Lung microvascular endothelial cell (primary cell): ENCODE data around the gene BRD4. TPM values are rescaled to one million over a fixed set of nuclear protein-coding genes. Genes with fewer than 3 reads are reported as not detected.
A peak's percentile ranks its signal among the peaks of the same experiment; 100 is the strongest.

Experiments
- DNase-seq, 2 donors: peaks; one replicate each; pipeline versions ENCODE4 v3.0.0 to v3.0.0-alpha.2; 2010; ENCODE audit warnings: low read depth in 2 of 2
- total RNA-seq: library from RNA; depleted of rRNA; stranded (reverse); fragments of >200 nt; gene quantifications from 2 replicates; pipeline ENCODE4 v1.2.1, GENCODE V29; 2014

The BRD4 gene
- total RNA-seq, 1 donor from 2014 or later: 9.9 TPM

DNA sequence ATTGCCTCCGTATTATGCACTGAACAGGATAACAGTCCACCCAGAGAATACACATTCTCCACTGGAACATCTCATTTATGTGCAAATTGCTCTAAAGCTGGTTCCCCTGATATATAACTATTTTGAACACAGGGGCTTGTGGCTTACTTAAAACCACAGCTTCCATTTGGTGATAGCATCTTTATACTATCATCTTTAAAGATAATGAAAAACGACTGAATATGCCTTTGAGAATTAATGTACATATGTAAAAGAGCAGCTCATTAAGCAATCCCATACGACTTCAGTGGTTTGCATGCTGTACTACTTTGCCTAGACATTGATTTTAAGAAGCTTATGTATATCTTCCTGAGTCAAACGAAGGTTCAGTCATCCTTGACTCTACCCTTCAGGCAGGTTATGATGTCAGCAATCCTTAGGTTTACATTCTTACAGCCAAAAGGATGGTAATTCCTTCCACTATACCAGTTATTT lies 40.8 kb downstream of the BRD4 start:
- DNase-seq: no peak

GRCh38 chr19:15291089-15291488 lies 41.2 kb downstream of the BRD4 start:
- DNase-seq: no peak

DNA sequence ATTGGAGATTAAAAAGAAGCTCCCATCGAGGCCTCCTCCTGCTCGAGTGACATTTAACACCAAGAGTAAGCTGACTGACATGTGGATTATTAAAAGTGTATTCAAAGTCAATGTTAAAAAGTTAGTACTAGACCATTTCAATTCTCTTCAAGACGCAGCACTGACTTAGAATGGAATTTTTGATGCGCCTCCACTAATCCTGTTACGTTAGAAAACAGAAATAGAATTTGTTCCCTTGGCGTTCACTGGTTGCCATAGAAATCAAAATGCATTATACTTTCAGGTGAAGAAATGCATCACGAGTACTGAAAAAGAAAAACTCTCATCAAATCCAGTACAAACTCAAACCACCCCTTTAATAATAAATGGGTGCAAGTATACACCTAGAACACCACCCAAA lies 42.2 kb downstream of the BRD4 start:
- no peak for DNase-seq

GRCh38 chr19:15289673-15290072 lies 42.7 kb downstream of the BRD4 start:
- DNase-seq: no peak

DNA sequence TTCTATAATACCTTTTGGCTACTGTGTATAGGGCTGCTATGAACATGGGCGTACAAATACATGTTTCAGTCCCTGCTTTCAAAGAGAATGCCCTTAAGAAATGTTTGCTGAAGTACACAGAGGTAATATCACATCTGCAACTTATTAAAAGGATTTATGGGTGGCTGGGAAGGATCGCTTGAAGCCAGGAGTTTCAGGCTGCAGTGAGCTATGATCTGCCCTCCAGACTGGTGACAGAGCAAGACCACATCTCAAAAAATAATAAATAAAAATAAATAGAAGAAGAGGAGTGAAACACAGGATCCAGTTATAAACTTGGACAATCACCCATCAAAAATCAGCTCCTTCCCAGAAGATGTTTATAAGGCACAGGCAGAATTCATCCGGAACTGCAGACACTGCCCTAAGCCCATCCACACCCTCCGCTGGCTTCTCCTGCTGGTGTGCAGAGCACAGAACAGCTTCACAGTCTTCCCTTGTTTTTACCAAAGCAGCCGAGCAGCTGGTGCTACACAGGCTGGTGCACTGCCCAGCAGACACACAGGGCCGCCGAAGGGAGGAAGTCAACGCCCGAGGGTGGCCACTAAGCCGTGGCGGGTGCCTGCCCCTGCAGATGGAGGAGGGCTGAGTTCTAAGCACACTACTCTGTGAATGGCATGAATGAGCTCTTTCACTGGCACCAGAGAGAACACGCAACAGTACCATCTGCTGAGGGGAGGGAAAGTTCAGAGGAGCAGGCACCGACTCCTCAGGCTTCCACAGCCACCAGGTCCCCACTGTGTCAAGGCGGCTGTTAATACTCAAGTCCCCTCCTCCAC lies 44.0 kb downstream of the BRD4 start:
- DNase-seq: no peak

GRCh38 chr19:15287496-15287895 lies 44.8 kb downstream of the BRD4 start:
- DNase-seq: no peak

- DNase-seq: peak in 1 of 2 donors; percentile 42
Measured at GRCh38 chr19:15286688-15287365, 45.5 kb downstream of the BRD4 start.

DNA sequence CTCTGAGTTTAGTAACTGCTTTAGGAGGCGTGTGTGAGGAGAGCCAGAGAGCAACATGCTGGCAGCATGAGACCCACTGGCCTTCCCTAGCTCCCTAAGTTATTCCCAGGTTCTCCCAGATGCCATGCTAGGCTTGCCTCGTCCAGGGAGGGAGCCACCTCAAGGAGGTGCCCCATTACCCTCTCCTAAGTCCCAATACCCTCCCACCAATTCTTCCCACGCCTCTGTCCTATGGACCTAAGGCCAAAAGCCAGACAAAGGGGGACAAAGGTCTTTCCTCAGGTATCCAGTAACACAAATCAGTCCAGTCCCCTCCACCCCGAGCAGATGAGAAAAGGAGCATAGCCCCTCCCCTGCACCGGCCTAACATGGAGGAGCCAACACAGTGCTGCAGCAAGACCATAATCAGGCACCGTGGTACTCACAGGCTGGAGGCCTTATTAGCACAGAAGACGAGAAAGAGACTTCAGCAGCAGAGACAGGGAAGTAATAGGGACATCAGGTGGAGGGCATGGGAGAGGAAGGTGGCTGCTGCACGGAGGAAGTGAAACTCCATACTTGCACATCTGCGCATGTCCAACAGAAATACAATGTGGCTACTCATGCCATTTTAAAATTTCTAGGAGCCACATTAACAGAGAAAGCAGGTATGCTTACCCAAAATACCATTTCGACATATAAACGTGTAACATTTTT lies 46.3 kb downstream of the BRD4 start:
- DNase-seq: no peak

DNA sequence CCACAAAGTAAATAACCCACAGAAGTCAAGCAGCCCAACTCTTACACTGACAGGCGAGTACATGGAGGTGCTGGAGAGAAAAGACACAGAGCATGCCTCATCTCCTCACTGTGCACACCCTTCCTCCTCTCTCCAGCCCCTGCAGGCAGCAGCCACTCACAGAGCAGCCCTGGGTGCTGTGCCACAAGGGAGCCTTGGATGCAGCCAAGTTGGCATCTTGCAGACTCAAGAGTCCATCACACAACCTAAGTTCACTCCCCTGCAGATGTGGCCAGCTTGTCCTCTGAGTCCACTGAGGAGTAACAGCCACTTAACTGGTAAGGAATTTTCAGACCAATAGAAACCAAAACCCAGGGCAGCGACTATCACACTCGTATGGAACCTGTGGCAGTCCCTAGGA lies 47.4 kb downstream of the BRD4 start:
- DNase-seq: no peak

DNA sequence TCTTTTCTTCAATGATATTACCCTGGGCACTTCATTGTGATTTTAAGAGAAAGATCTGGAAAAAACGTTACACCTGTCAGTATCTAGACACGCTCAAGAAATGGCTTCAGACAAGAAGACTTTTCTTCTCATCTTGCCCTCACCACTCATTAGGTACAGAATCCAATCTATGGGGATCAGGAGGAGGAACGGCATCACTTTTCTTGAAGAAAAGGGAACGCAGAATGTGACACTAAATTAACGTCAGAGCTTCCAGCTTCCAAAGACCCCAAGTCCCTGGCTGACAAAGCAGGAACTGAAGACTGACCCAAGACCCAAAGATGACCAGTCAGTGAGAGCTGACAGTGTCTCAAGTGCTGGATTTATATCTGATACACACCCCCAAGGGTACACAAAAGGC lies 48.2 kb downstream of the BRD4 start:
- no peak for DNase-seq

GRCh38 chr19:15283141-15283883 lies 49.0 kb downstream of the BRD4 start:
- peak in 1 of 2 donors; percentile 67 for DNase-seq

DNA sequence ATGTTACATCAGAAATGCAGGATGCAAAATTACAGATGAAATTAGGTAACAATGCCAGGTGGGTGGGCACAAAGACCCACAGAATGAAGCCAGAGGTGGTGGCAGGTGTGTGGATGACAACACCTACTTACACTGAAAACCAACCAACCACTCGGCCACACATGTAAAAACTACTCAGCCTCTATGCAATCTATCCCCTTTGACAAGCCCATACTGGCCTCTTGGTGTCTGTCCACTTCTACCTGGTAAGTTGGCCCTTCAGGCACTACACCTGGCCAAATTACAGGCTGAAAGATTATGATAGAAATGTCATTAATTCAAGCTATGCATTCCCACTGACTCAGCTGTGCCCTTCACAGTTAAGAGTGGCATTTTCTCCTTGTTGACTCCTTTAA lies 50.0 kb downstream of the BRD4 start:
- DNase-seq: no peak

- DNase-seq: peak; percentile 78 to 79
Measured at GRCh38 chr19:15280915-15281683, 51.2 kb downstream of the BRD4 start.

DNA sequence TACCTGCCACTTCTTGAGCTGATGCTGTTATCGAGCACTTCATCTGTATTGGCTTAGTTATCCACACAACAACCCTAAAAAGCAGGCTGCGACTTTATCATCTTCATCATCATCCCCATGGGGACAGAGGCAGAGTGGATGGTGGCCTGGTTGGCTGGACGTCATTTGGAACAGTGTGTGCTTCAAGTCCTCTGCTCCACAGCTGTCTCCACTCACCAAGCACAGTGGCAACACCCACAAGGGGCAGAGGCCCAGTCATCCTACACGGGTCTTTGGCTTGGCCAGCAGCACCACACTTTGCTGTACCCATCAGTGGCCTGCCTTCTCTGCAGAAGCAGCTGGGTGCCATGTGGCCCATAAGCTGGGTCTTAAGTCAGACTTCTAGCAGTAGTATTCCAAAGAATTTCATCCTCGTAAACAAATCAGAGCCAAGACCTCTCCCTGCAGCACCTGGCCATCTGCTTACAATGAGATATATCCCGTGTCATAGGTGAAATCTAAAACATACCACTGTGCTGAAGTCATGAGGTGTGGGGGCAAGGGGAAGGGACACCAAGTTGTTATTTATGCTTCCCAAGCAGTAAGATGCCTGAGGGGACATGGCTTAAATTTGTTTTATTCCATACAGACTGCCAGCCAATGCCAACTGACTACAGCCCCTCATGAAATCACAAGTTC lies 52.2 kb downstream of the BRD4 start:
- DNase-seq: no peak

DNA sequence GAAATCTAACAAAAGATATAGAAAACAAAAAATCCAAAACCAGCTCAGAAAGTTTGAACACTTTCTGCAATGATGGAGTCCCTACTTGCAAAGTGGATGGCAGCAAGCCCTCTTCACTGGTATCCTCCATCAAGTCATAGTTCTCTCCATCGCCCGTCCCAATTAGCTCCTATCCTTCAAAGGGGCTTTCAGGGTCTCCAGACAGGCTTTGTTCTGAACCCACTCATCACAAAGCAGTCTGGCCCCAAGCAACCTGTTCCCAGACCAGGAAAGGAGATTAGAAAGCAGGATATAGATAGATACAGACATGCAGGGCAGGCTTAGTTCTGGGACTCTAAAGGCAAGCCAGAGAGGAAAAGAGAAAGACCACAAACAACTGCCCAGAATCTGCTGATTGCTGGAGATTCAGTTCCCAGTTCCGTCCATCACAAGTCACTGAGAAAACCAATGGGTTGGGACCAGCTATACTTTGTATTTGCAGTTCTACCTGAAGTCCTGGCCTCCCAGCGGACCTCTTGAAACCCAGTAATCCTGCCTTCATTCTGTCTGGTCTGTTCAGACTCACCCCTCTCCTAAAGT lies 52.9 kb downstream of the BRD4 start:
- no peak for DNase-seq

- no peak for DNase-seq
Measured at GRCh38 chr19:15276620-15277215, 55.6 kb downstream of the BRD4 start.

- no peak for DNase-seq
Measured at GRCh38 chr19:15274477-15274876, 57.9 kb downstream of the BRD4 start.

DNA sequence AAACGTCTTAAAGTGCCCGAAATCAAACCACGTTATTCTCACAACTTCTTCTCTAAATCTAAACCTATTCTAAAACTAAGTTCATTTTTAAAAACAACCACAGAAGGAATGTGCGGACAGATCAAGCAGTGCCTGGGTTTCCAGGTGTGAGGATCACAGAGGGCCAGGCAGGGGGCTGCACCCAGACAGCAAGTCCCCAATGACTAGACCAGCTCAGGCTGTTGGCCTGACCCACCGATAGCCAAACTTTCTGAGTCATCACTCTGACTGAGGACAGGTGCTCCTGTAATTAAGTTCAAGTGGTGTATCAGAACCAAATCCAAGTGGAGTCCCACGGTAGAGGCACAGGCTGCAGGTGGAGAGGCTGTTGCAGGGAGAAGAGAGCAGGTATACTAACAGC lies 62.5 kb downstream of the BRD4 start:
- DNase-seq: no peak

- DNase-seq: no peak
Measured at GRCh38 chr19:15268928-15269253, 63.4 kb downstream of the BRD4 start.
